Fibroblast of villous mesenchyme (primary cell): Measurements from ENCODE around the gene REG4. TPM values are rescaled to one million over a fixed set of nuclear protein-coding genes. Genes with fewer than 3 reads are reported as not detected.
A peak's percentile ranks its signal among the peaks of the same experiment; 100 is the strongest.

Experiments used
- DNase-seq: peaks from one replicate; pipeline ENCODE4 v3.0.0-alpha.2; 2010; ENCODE audit warnings: low read depth
- H3K4me3 ChIP-seq: 2 replicates; pipeline ENCODE4 v1.5.1; 2011; ENCODE audit warnings: low read depth, mild to moderate bottlenecking, low read length
- CTCF ChIP-seq: IDR thresholded peaks from 2 replicates; pipeline ENCODE4 v1.5.1; 2012; ENCODE audit warnings: low read depth, mild to moderate bottlenecking, low read length; ENCODE audit not compliant: insufficient read depth
- total RNA-seq: library from RNA; depleted of rRNA; stranded (reverse); fragments of >200 nt; gene quantifications from 2 replicates; pipeline ENCODE4 v1.2.3, GENCODE V29; 2012

REG4 gene
- total RNA-seq, 1 donor: not detected

- TF ChIP-seq CTCF: no peak
- DNase-seq: no peak
- no peak overlapping the region for H3K4me3 ChIP-seq
Measured at GRCh38 chr1:119797606-119798005, 13.7 kb downstream of the REG4 start.

GRCh38 chr1:119797162-119797561, 14.1 kb downstream of the REG4 start:
- no peak for TF ChIP-seq CTCF

GRCh38 chr1:119795261-119796200, 15.7 kb downstream of the REG4 start:
- DNase-seq: no peak
- H3K4me3 ChIP-seq: no peak overlapping the region
- no peak for TF ChIP-seq CTCF

More at GRCh38 chr1:119797162-119797561, 14.1 kb downstream of the REG4 start:
- no peak overlapping the region for H3K4me3 ChIP-seq
- no peak for DNase-seq

GRCh38 chr1:119794876-119795240, 16.4 kb downstream of the REG4 start:
- TF ChIP-seq CTCF: no peak
- H3K4me3 ChIP-seq: no peak overlapping the region
- DNase-seq: peak; percentile 79

DNA sequence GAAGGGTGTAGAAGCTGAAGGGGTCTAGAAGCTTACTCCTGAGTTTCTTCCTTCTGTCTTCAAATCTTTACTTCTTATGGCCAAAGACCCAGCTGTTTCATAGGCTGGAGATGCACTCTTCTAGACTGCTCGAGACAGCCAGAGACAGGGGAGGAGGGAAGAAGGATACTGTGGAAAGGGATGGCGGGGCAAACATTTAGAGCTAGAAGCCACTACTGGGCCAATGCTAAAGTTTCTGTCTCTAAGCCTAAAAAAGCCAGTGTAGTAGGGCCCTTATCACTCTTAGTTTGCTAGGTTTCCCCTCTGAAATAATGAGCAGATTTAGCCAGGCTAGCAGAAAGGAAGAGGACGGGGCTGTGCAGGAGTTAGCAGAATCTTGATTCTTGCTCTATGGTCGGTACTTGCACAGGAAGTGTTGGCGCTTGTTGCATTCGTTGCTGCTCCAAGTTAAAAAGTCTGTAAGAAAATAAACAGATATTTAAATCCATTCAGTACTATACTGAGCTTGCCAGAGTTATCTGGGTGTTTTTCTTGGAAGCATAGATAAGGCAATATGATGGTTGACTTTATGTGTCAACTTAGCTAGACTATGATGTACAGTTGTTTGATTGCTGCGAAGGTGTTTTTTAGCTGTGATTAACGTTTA, 16.9 kb downstream of the REG4 start:
- no peak for DNase-seq
- no peak overlapping the region for H3K4me3 ChIP-seq
- no peak for TF ChIP-seq CTCF

DNA sequence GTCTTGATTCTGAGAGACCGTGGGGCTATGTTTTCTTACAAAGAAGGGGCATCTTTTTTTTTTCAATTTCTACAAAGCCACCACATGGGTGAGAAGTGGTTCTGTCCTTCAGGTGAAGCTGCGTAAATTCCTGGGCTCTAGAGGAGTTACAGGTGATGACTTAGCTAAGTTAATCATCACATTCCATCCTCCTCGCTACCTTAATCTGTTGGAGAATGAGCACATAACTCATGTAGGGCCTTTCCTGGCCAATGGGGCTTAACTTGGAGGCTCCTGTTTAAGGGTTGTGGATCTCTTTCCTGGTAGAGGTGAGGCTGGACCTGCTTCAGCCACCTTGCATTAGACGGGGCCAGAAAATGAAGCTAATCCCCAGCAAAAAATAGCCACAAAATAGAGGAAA, 19.9 kb downstream of the REG4 start:
- TF ChIP-seq CTCF: no peak
- DNase-seq: no peak
- H3K4me3 ChIP-seq: no peak overlapping the region
